ENCODE results near the gene TMEM147. TPM values are rescaled to one million over a fixed set of nuclear protein-coding genes. Genes with fewer than 3 reads are reported as not detected.

Gene TMEM147
- total RNA-seq, 5 donors from 2014 or later (not counting 1 experiment from before 2014, with no cell fraction given): 27.5 to 46.6 (median 44.2) TPM

DNA sequence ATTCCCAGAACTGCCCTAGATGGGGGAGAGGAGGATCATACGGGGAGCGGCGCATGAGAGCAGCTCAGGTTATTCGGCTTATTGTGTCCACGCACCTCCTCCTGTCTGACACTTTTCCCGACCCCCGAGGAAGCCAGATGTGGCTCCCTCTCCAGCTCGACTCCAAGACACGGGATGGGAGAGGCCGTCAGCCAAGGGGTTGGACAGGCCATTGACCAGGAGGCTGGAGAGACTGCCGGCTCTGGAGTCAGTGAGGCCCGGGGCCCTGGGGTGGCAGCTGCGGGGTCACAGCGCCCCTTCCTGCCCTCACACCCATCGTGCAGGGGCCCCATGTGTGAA is 34.8 kb upstream of the TMEM147 start:
- H3K4me1 Mint-ChIP-seq: peaks cover 15 to 20% (median 17%) of the 10 kb centered on the region in 3 donors
- CTCF ChIA-PET: interaction anchor here (0.6 to 0.8 kb wide), 4 partner anchors 15 to 429 kb away, joined by 4 to 8 read pairs (median 4); no protein-coding TSS in a partner anchor
- POLR2A ChIA-PET: interaction anchor here in 1 of 2 donors (0.5 kb wide), 1 partner anchor 20 kb away, joined by 3 read pairs; no protein-coding TSS in a partner anchor

DNA sequence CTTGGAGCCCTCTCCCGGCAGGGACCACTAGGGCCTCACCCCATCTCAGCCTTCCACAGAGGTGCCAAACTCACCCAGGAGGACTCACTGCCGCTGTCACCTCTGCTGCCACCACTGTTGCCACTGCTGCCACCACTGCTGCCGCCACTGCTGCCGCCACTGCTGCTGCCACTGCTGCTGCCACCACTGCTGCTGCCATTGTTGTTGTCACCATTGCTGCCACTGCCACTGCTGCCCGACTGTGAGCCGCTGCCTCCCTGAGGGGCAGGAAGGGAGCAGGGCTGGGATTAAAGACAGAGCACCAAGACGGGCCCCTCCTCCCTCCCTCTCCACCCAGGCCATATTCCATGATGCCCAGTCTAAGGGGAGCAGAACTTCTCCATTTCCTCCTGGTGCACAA is 34.1 kb upstream of the TMEM147 start:
- Histone ChIP-seq H3K4me3 (ENCODE audit: control insufficient read depth in 1 of 2, extremely low read depth in 1 of 2, low read length in 1 of 2) (no peak overlapping the region), H3K27me3 (replicated peaks in 1 of 2; ENCODE audit: control insufficient read depth in 2 of 2, extremely low read depth in 1 of 2, insufficient read depth in 2 of 2, low read length in 1 of 2) (peaks cover 2 to 61% of the 10 kb centered on the region in 2 experiments), H3K36me3 (ENCODE audit: control insufficient read depth in 2 of 2, extremely low read depth in 1 of 2, insufficient read depth in 1 of 2, low read length in 1 of 2) (no peaks in the 10 kb centered on the region), H3K9me3 (no peaks in the 10 kb centered on the region), H3K4me1 (ENCODE audit: control insufficient read depth in 1 of 2, extremely low read depth in 1 of 2, insufficient read depth in 2 of 2, low read length in 2 of 2) (peaks cover 0 to 22% of the 10 kb centered on the region in 2 experiments), H3K27ac (ENCODE audit: low read length) (no peak overlapping the region)
- no peak for DNase-seq
- no peaks in the 10 kb centered on the region for H3K9me3 Mint-ChIP-seq
- ChIA-PET POLR2A (no interaction called here), CTCF (interaction anchor here in 1 of 2 donors (0.6 kb wide), 2 partner anchors 70 to 430 kb away, joined by 5 to 6 read pairs; no protein-coding TSS in a partner anchor)
- no peak overlapping the region for H3K27ac Mint-ChIP-seq
- 79% methylated on average over 4 of the region's 7 CpGs for WGBS (ENCODE audit: insufficient coverage)
- no peak for ATAC-seq (replicated peaks in 1 of 4)
- H3K27me3 Mint-ChIP-seq: peaks cover 31 to 50% of the 10 kb centered on the region in 2 donors
- H3K4me3 Mint-ChIP-seq: no peak overlapping the region
- no peaks in the 10 kb centered on the region for H3K36me3 Mint-ChIP-seq
- H3K4me1 Mint-ChIP-seq: peaks cover 15 to 20% (median 17%) of the 10 kb centered on the region in 3 donors

More for the DNA sequence above, 34.8 kb upstream of the TMEM147 start:
- Histone ChIP-seq H3K4me3 (ENCODE audit: control insufficient read depth in 1 of 2, extremely low read depth in 1 of 2, low read length in 1 of 2) (peak overlapping the region in 1 of 2 donors; percentile 53), H3K4me1 (ENCODE audit: control insufficient read depth in 1 of 2, extremely low read depth in 1 of 2, insufficient read depth in 2 of 2, low read length in 2 of 2) (peaks cover 0 to 22% of the 10 kb centered on the region in 2 experiments), H3K27me3 (replicated peaks in 1 of 2; ENCODE audit: control insufficient read depth in 2 of 2, extremely low read depth in 1 of 2, insufficient read depth in 2 of 2, low read length in 1 of 2) (peaks cover 2 to 64% of the 10 kb centered on the region in 2 experiments), H3K36me3 (ENCODE audit: control insufficient read depth in 2 of 2, extremely low read depth in 1 of 2, insufficient read depth in 1 of 2, low read length in 1 of 2) (no peaks in the 10 kb centered on the region), H3K27ac (ENCODE audit: low read length) (no peak overlapping the region), H3K9me3 (no peaks in the 10 kb centered on the region)
- 21% methylated on average over 11 of the region's 15 CpGs for WGBS (ENCODE audit: insufficient coverage)
- H3K27me3 Mint-ChIP-seq: peaks cover 30 to 52% of the 10 kb centered on the region in 2 donors
- H3K4me3 Mint-ChIP-seq: peak overlapping the region in 1 of 3 donors; percentile 73
- H3K27ac Mint-ChIP-seq: no peak overlapping the region
- H3K36me3 Mint-ChIP-seq: no peaks in the 10 kb centered on the region
- no peaks in the 10 kb centered on the region for H3K9me3 Mint-ChIP-seq
- DNase-seq: no peak
- ATAC-seq (replicated peaks in 1 of 4): peak in 1 of 4 experiments; percentile 8

DNA sequence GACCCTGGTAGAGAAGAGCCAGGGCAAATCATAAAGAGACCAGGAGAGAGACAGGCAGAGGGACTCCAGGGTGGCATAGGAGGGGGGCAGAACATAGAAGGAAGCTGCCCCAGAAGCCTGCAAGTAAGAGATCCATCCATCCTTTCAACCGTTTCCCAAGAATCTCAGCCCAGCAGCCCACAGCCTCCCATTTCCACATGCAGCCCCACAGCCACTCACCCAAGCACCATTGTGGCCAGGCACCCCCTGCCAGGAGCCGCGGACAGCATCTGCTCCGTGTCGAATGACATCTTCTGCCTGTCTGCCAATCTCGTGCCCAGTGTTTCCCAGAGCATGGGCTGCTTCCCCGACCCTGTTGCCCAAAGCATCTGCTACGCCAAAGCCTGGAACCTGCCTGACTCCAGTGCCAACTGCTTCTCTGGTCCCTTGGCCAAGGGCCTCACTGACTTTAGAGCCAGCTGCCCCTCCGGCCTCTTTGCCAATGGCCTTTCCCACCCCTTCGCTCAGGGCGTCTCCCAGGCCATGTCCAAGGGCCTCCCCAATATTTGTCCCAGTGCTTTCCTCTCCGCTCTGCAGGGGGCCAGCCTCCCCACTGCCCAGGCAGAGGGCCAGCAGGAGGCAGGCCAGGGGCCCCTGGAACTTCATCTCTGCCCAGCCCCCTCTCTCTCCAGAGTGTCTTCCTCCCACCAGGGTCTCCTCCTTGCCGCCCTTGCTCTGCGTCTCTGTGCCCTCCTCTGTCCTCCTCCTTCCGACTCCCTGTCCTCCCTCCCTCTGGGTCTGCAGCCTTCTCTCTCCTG is 32.4 kb upstream of the TMEM147 start:
- Histone ChIP-seq H3K4me3 (ENCODE audit: control insufficient read depth in 1 of 2, extremely low read depth in 1 of 2, low read length in 1 of 2) (no peak overlapping the region), H3K9me3 (no peaks in the 10 kb centered on the region), H3K4me1 (ENCODE audit: control insufficient read depth in 1 of 2, extremely low read depth in 1 of 2, insufficient read depth in 2 of 2, low read length in 2 of 2) (peaks cover 0 to 22% of the 10 kb centered on the region in 2 experiments), H3K27ac (ENCODE audit: low read length) (no peak overlapping the region), H3K36me3 (ENCODE audit: control insufficient read depth in 2 of 2, extremely low read depth in 1 of 2, insufficient read depth in 1 of 2, low read length in 1 of 2) (no peaks in the 10 kb centered on the region), H3K27me3 (replicated peaks in 1 of 2; ENCODE audit: control insufficient read depth in 2 of 2, extremely low read depth in 1 of 2, insufficient read depth in 2 of 2, low read length in 1 of 2) (peaks cover 2 to 52% of the 10 kb centered on the region in 2 experiments)
- ATAC-seq (replicated peaks in 1 of 4) (no peak), DNase-seq (no peak)
- Mint-ChIP-seq H3K4me1 (peaks cover 15 to 20% (median 17%) of the 10 kb centered on the region in 3 donors), H3K9me3 (no peaks in the 10 kb centered on the region), H3K27ac (no peak overlapping the region), H3K27me3 (peaks cover 24 to 40% of the 10 kb centered on the region in 2 donors), H3K36me3 (no peaks in the 10 kb centered on the region), H3K4me3 (no peak overlapping the region)
- CTCF ChIA-PET: interaction anchor here in 1 of 2 donors (0.9 kb wide), 1 partner anchor 18 kb away, joined by 3 read pairs; no protein-coding TSS in a partner anchor
- 86% methylated on average over 11 of the region's 15 CpGs for WGBS (ENCODE audit: insufficient coverage)
- POLR2A ChIA-PET: no interaction called here

DNA sequence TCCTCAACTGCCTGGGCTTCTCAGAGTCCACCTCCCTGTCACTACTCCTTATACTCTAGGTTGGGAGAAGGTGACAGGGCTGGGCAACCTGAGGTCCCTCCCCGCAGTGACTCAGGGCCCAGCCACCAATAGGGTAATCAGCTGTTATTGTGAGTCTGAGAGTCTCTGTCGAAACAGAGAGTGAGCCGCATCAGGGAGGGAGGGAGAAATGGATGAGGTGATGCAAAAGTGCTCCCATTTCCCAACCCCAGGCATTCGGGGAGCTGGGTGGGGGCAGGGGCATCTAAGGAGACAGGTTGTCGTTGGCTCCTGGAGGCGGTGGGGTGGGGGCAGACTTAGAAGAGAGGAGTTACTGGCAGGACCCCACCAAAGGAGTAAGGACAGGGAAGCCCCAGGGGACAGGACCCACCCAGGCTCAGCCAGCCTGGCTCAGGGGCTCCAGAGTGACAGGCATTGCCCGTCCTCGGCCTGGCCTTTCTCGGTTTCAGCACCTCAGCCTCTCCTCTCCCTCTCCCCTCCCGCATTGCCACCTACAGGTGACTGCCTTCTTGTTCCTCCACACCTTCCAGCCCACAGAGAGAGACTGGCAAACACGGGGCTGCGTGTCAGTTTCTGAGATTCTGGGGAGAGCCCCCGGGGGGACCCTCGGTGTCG is 31.7 kb upstream of the TMEM147 start, which contains the start of gene DMKN:
TSS of gene DMKN (minus strand) at position 22 of the 654 bp plus-strand sequence. CDS start 174 bp downstream, outside the sequence.
- Mint-ChIP-seq H3K27me3 (peaks cover 24 to 34% of the 10 kb centered on the region in 2 donors), H3K4me3 (no peak within 1 kb of the TSS), H3K9me3 (no peaks in the 10 kb centered on the region), H3K36me3 (no peaks in the 10 kb centered on the region), H3K4me1 (peaks cover 14 to 17% (median 15%) of the 10 kb centered on the region in 3 donors), H3K27ac (no peak within 1 kb of the TSS)
- peaks cover 0 to 22% of the 10 kb centered on the region in 2 experiments for H3K4me1 ChIP-seq (ENCODE audit: control insufficient read depth in 1 of 2, extremely low read depth in 1 of 2, insufficient read depth in 2 of 2, low read length in 2 of 2)
- CTCF ChIA-PET: no interaction called here
- peaks cover 2 to 51% of the 10 kb centered on the region in 2 experiments for H3K27me3 ChIP-seq (replicated peaks in 1 of 2; ENCODE audit: control insufficient read depth in 2 of 2, extremely low read depth in 1 of 2, insufficient read depth in 2 of 2, low read length in 1 of 2)
- H3K36me3 ChIP-seq (ENCODE audit: control insufficient read depth in 2 of 2, extremely low read depth in 1 of 2, insufficient read depth in 1 of 2, low read length in 1 of 2): no peaks in the 10 kb centered on the region
- no peak for DNase-seq
- H3K4me3 ChIP-seq (ENCODE audit: control insufficient read depth in 1 of 2, extremely low read depth in 1 of 2, low read length in 1 of 2): no peak within 1 kb of the TSS
- no peak within 1 kb of the TSS for H3K27ac ChIP-seq (ENCODE audit: low read length)
- POLR2A ChIA-PET: no interaction called here
- 35% methylated on average over 8 of the region's 15 CpGs for WGBS (ENCODE audit: insufficient coverage)
- no peak for ATAC-seq (replicated peaks in 1 of 4)
- no peaks in the 10 kb centered on the region for H3K9me3 ChIP-seq

DNA sequence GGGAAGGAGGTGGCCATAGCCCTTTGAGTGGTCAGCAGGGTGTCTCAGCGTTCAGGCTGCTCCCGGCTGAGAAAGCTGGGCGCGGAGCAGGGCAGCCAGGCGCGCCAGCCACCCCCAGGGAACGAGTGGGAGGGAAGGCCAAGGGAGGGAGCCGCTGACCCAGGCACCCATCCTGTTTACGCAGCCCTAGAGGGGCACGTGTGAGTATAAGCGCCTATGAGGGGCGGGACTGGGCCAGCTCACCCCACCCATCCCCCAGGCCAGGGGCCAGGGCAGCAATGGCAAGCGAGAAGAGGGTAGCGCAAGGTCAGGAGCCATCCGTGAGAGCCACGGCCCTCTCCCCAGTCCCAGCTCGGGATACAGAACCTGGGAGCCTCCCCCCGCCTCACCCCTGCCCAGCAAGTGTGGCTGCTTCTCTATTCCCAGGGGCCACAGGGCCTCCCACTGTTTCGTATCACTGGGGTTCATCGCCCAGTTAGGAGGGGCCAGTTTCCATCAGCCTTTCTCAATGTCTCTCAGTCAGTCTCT is 31.1 kb upstream of the TMEM147 start:
- peaks cover 24 to 33% of the 10 kb centered on the region in 2 donors for H3K27me3 Mint-ChIP-seq
- WGBS (ENCODE audit: insufficient coverage): 58% methylated on average over 13 of the region's 20 CpGs

DNA sequence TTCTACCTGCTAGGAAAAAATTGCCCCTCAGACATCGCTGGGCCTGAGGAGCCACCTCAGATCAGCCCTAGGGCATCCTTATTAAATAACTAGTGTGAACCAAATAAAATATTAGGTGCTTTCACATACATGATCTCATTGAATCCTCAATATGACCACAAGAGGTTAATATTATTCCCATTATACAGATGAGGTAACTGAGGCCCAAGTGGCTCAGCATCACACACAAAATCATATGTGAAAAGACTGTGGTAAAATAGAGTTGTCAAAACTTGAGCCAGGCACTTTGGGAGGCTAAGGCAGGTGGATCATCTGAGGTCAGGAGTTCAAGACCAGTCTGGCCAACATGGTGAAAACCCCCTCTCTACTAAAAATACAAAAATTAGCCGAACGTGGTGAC is 29.1 kb upstream of the TMEM147 start:
- Histone ChIP-seq H3K9me3 (no peaks in the 10 kb centered on the region), H3K27ac (ENCODE audit: low read length) (no peak overlapping the region), H3K27me3 (replicated peaks in 1 of 2; ENCODE audit: control insufficient read depth in 2 of 2, extremely low read depth in 1 of 2, insufficient read depth in 2 of 2, low read length in 1 of 2) (peaks cover 0 to 32% of the 10 kb centered on the region in 2 experiments), H3K4me1 (ENCODE audit: control insufficient read depth in 1 of 2, extremely low read depth in 1 of 2, insufficient read depth in 2 of 2, low read length in 2 of 2) (no peaks in the 10 kb centered on the region), H3K4me3 (ENCODE audit: control insufficient read depth in 1 of 2, extremely low read depth in 1 of 2, low read length in 1 of 2) (no peak overlapping the region), H3K36me3 (ENCODE audit: control insufficient read depth in 2 of 2, extremely low read depth in 1 of 2, insufficient read depth in 1 of 2, low read length in 1 of 2) (no peaks in the 10 kb centered on the region)
- Mint-ChIP-seq H3K9me3 (no peaks in the 10 kb centered on the region), H3K4me3 (no peak overlapping the region), H3K4me1 (no peaks in the 10 kb centered on the region), H3K36me3 (no peaks in the 10 kb centered on the region), H3K27ac (no peak overlapping the region), H3K27me3 (peaks cover 18 to 22% of the 10 kb centered on the region in 2 donors)
- ChIA-PET POLR2A (no interaction called here), CTCF (no interaction called here)
- no peak for DNase-seq
- ATAC-seq (replicated peaks in 1 of 4): no peak
- WGBS (ENCODE audit: insufficient coverage): no CpG with 5 or more reads among the region's 3 CpGs

More for the DNA sequence above, 31.1 kb upstream of the TMEM147 start:
- no peak for ATAC-seq (replicated peaks in 1 of 4)
- H3K4me1 ChIP-seq (ENCODE audit: control insufficient read depth in 1 of 2, extremely low read depth in 1 of 2, insufficient read depth in 2 of 2, low read length in 2 of 2): peaks cover 0 to 16% of the 10 kb centered on the region in 2 experiments
- H3K4me3 Mint-ChIP-seq: no peak overlapping the region
- no peaks in the 10 kb centered on the region for H3K9me3 Mint-ChIP-seq
- H3K27ac ChIP-seq (ENCODE audit: low read length): no peak overlapping the region
- POLR2A ChIA-PET: no interaction called here
- no peaks in the 10 kb centered on the region for H3K9me3 ChIP-seq
- CTCF ChIA-PET: interaction anchor here (0.6 kb wide), 2 partner anchors 12 to 231 kb away, joined by 3 read pairs; partner anchors contain the start of genes PSENEN (in 1 of the 2) and U2AF1L4 (in 1 of the 2)
- H3K36me3 ChIP-seq (ENCODE audit: control insufficient read depth in 2 of 2, extremely low read depth in 1 of 2, insufficient read depth in 1 of 2, low read length in 1 of 2): no peaks in the 10 kb centered on the region
- no peak overlapping the region for H3K4me3 ChIP-seq (ENCODE audit: control insufficient read depth in 1 of 2, extremely low read depth in 1 of 2, low read length in 1 of 2)
- H3K27ac Mint-ChIP-seq: no peak overlapping the region
- H3K36me3 Mint-ChIP-seq: no peaks in the 10 kb centered on the region
- H3K27me3 ChIP-seq (replicated peaks in 1 of 2; ENCODE audit: control insufficient read depth in 2 of 2, extremely low read depth in 1 of 2, insufficient read depth in 2 of 2, low read length in 1 of 2): peaks cover 0 to 47% of the 10 kb centered on the region in 2 experiments
- no peak for DNase-seq
- H3K4me1 Mint-ChIP-seq: peaks cover 12% of the 10 kb centered on the region in 3 donors

Measured in T-cell (primary cell).